Calu3 (cell line): ENCODE results near the gene IKZF3. TPM values are rescaled to one million over a fixed set of nuclear protein-coding genes. Genes with fewer than 3 reads are reported as not detected.
A peak's percentile ranks its signal among the peaks of the same experiment; 100 is the strongest.

ENCODE experiments used
- BruUV-seq: library from RNA; stranded (reverse); fragments of 400-500 nt; replicated peaks from 2 replicates; lab custom pipeline; 2021; lab: Mats Ljungman, UMichigan
- CTCF ChIA-PET: fragments of 300-600 bp; sonication (Branson Sonifier 250); formaldehyde crosslinking; loops from one replicate; lab custom pipeline; 2022; ENCODE audit warnings: antibody characterized with exemption; lab: Charles Lee
- DNase-seq: peaks from one replicate; pipeline ENCODE4 v3.0.0; 2022
- H3K27ac Mint-ChIP-seq: one replicate; pipeline ENCODE4 v1.8.0; 2022; ENCODE audit warnings: mixed read lengths; ENCODE audit not compliant: unreplicated experiment
- H3K27me3 Mint-ChIP-seq: one replicate; pipeline ENCODE4 v1.8.0; 2022; ENCODE audit warnings: mixed read lengths; ENCODE audit not compliant: unreplicated experiment
- H3K36me3 Mint-ChIP-seq: one replicate; pipeline ENCODE4 v1.8.0; 2022; ENCODE audit warnings: mild to moderate bottlenecking, moderate library complexity, mixed read lengths; ENCODE audit not compliant: insufficient read depth, unreplicated experiment
- H3K4me1 Mint-ChIP-seq: one replicate; pipeline ENCODE4 v1.8.0; 2022; ENCODE audit warnings: mild to moderate bottlenecking, low read depth, mixed read lengths; ENCODE audit not compliant: unreplicated experiment
- H3K4me3 Mint-ChIP-seq: one replicate; pipeline ENCODE4 v1.8.0; 2022; ENCODE audit warnings: mild to moderate bottlenecking, low read depth, moderate library complexity, mixed read lengths; ENCODE audit not compliant: unreplicated experiment
- H3K9me3 Mint-ChIP-seq: one replicate; pipeline ENCODE4 v1.8.0; 2022; ENCODE audit warnings: low read depth, mixed read lengths; ENCODE audit not compliant: unreplicated experiment
- CTCF ChIP-seq: fragments of 200-600 bp; IDR thresholded peaks from one replicate; pipeline ENCODE4 v1.8.0; 2022; ENCODE audit warnings: antibody characterized with exemption; ENCODE audit not compliant: unreplicated experiment
- intact Hi-C: fragments of 100-400 bp; cut with micrococcal nuclease; formaldehyde crosslinking; loops from one replicate; pipeline ENCODE4 v1.10.0; 2022; ENCODE audit not compliant: unreplicated experiment
- total RNA-seq: library from RNA; stranded (reverse); gene quantifications from 2 replicates; pipeline ENCODE4 v1.2.3, GENCODE V29; 2022

Gene IKZF3
- total RNA-seq, 1 experiment from 2014 or later: 30.9 TPM

- DNase-seq: peak; percentile 81
- peaks cover 10% of the 10 kb centered on the region for H3K4me1 Mint-ChIP-seq
- no peak overlapping the region for H3K27ac Mint-ChIP-seq
- no peaks in the 10 kb centered on the region for H3K27me3 Mint-ChIP-seq
- BruUV-seq: no TSS peak
- no peaks in the 10 kb centered on the region for H3K9me3 Mint-ChIP-seq
- H3K36me3 Mint-ChIP-seq: no peaks in the 10 kb centered on the region
- intact Hi-C loops: loop anchor here (10.0 kb wide), 1 partner anchor 570 kb away; the partner anchor contains the start of gene TOP2A
- CTCF ChIA-PET: interaction anchor here (0.6 to 31.7 kb wide), 64 partner anchors 9 to 1879 kb away, joined by 3 to 1809 read pairs (median 13); partner anchors contain the start of genes ERBB2, GRB7, GSDMA and GSDMB
- no peak for TF ChIP-seq CTCF
- no peak overlapping the region for H3K4me3 Mint-ChIP-seq
Observed at GRCh38 chr17:39845052-39845846, 18.9 kb downstream of the IKZF3 start.

GRCh38 chr17:39841134-39841683, 22.9 kb downstream of the IKZF3 start:
- intact Hi-C loops: loop anchor here (10.0 kb wide), 1 partner anchor 574 kb away; the partner anchor contains the start of gene TOP2A
- no peak overlapping the region for H3K27ac Mint-ChIP-seq
- DNase-seq: peak; percentile 70
- CTCF ChIA-PET: interaction anchor here (0.5 to 31.7 kb wide), 34 partner anchors 13 to 1248 kb away, joined by 3 to 1809 read pairs (median 8); partner anchors contain the start of genes ERBB2, GSDMA, IKZF3 and LRRC3C
- no peaks in the 10 kb centered on the region for H3K36me3 Mint-ChIP-seq
- no peak for TF ChIP-seq CTCF
- H3K27me3 Mint-ChIP-seq: no peaks in the 10 kb centered on the region
- no TSS peak for BruUV-seq
- no peaks in the 10 kb centered on the region for H3K4me1 Mint-ChIP-seq
- no peak overlapping the region for H3K4me3 Mint-ChIP-seq
- peaks cover 9% of the 10 kb centered on the region for H3K9me3 Mint-ChIP-seq

GRCh38 chr17:39838784-39839183, 25.3 kb downstream of the IKZF3 start:
- peaks cover 21% of the 10 kb centered on the region for H3K9me3 Mint-ChIP-seq
- peak; percentile 60 for DNase-seq
- H3K4me3 Mint-ChIP-seq: no peak overlapping the region
- TF ChIP-seq CTCF: no peak
- H3K36me3 Mint-ChIP-seq: no peaks in the 10 kb centered on the region
- CTCF ChIA-PET: interaction anchor here (0.9 to 31.7 kb wide), 38 partner anchors 7 to 469 kb away, joined by 3 to 1809 read pairs (median 8); partner anchors contain the start of genes ERBB2, GSDMA, IKZF3 and LRRC3C
- H3K4me1 Mint-ChIP-seq: no peaks in the 10 kb centered on the region
- no peak overlapping the region for H3K27ac Mint-ChIP-seq
- intact Hi-C loops: loop anchor here (5.0 kb wide), 1 partner anchor 859 kb away; no protein-coding TSS in a partner anchor
- no TSS peak for BruUV-seq
- no peaks in the 10 kb centered on the region for H3K27me3 Mint-ChIP-seq

GRCh38 chr17:39838057-39838456, 26.1 kb downstream of the IKZF3 start:
- Mint-ChIP-seq H3K4me3 (no peak overlapping the region), H3K9me3 (peaks cover 23% of the 10 kb centered on the region), H3K27ac (no peak overlapping the region), H3K27me3 (no peaks in the 10 kb centered on the region), H3K4me1 (no peaks in the 10 kb centered on the region), H3K36me3 (no peaks in the 10 kb centered on the region)
- CTCF ChIA-PET: interaction anchor here (0.6 to 31.7 kb wide), 38 partner anchors 8 to 237 kb away, joined by 3 to 1809 read pairs (median 9); partner anchors contain the start of genes ERBB2, GSDMA, IKZF3 and LRRC3C
- intact Hi-C loops: loop anchor here (5.0 kb wide), 1 partner anchor 859 kb away; no protein-coding TSS in a partner anchor
- no peak for TF ChIP-seq CTCF
- BruUV-seq: no TSS peak
- no peak for DNase-seq
